A549 treated with CORT108297 at 1 μM for 4 hours (cell line): ENCODE data around the gene PEA15. TPM values are rescaled to one million over a fixed set of nuclear protein-coding genes. Genes with fewer than 3 reads are reported as not detected.

Source experiments
- total RNA-seq: library from RNA; stranded (reverse); fragments of 200-300 nt; extraction: Qiagen RNA extraction; gene quantifications from 5 replicates; pipeline ENCODE4 v1.2.3, GENCODE V29; 2022

The PEA15 gene
- 180 to 213 TPM (median 195 TPM) in 5 replicates for total RNA-seq

GRCh38 chr1:160205242-160206035 lies at the start of gene PEA15:
Gene PEA15, plus strand, starts transcription at chr1:160205384. Its CDS starts 6,161 bp downstream, at chr1:160211545.

GRCh38 chr1:160189649-160190625 lies 15.2 kb upstream of the PEA15 start, which contains the start of gene CASQ1:
Gene CASQ1, plus strand, starts transcription at chr1:160190575. Its CDS starts 177 bp downstream, at chr1:160190752.

DNA sequence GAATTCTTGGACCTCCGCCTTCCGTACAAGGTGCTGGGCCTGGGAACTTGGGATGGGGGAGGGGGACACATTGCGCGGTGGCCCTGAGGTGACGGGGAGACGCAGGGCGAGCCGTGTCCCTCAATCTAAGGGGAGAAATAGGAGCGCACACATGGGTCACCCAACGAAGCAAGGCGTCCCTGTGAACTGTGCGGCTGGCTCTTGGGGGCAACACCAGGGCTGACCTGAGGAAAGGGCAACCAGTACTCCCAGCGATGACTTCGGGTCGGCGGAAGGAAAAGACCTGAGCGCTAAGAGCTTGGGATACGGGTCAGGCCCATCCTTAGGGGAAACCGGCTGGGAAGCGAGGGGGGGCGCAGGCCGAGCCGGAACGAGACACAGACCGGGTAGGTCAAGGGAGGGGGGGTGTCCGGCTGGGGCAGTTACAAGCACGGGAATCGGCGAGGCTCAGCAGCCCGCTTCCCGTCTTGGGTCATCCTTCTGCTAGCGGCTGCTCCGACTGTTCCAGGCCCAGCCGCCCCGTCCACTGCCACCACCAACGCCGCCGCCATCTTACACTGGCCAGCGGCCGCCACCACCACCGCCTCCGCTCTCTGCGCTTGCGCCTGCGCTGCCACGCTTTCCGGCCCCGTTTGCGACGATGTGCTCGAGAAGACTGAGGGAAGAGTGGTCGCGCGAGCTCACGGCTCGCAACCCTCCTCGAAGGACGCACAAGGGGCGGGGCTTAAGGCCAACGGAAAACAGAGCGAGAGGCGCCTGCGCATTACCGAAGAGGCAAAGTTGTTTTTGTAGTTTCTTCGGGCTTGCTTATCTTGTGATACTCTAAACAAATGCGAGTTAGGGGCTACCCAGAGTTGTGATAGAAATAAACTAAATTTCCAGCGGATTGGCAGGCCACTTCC lies 57.0 kb downstream of the PEA15 start, which contains the start of gene DCAF8:
Gene DCAF8 (minus strand): TSS at position 657 of the 902 bp plus-strand sequence. CDS start 18,541 bp downstream, outside the sequence.

Other genes starting within 250 kb of the PEA15 start
- 4.1 to 4.6 TPM (median 4.4 TPM) in 5 replicates for gene PIGM, start 173.4 kb upstream of the PEA15 start, total RNA-seq
- gene KCNJ10, start 135.2 kb upstream of the PEA15 start, total RNA-seq, result 0.09 TPM in 1 of 5 replicates, not detected in the others
- 0.02 TPM in 1 of 5 replicates, not detected in the others for gene KCNJ9, start 123.8 kb upstream of the PEA15 start, total RNA-seq
- gene IGSF8, start 106.8 kb upstream of the PEA15 start, total RNA-seq, result 6.0 to 10.1 TPM (median 10.0 TPM) in 5 replicates
- 0.03 to 0.20 TPM (median 0.07 TPM) in 4 of 5 replicates, not detected in the other for gene ATP1A2, start 89.6 kb upstream of the PEA15 start, total RNA-seq
- gene ATP1A4, start 53.8 kb upstream of the PEA15 start, total RNA-seq, result not detected in 5 replicates
- gene CASQ1, start 14.8 kb upstream of the PEA15 start, total RNA-seq, result not detected in 5 replicates
- gene DCAF8, start 57.2 kb downstream of the PEA15 start, total RNA-seq, result 44.4 to 56.1 TPM (median 53.8 TPM) in 5 replicates
- 20.8 to 27.6 TPM (median 23.3 TPM) in 5 replicates for gene PEX19, start 79.7 kb downstream of the PEA15 start, total RNA-seq
- 79.1 to 100 TPM (median 84.0 TPM) in 5 replicates for gene COPA, start 137.9 kb downstream of the PEA15 start, total RNA-seq
- 40.9 to 48.5 TPM (median 47.4 TPM) in 5 replicates for gene NCSTN, start 138.0 kb downstream of the PEA15 start, total RNA-seq
- 0.23 to 0.74 TPM (median 0.37 TPM) in 5 replicates for gene NHLH1, start 161.7 kb downstream of the PEA15 start, total RNA-seq
- gene VANGL2, start 195.2 kb downstream of the PEA15 start, total RNA-seq, result 0.69 to 1.0 TPM (median 0.93 TPM) in 5 replicates